Stomach (tissue), 4 donors: ENCODE measurements around the gene DDX43.

ENCODE experiments used
- POLR2A ChIP-seq, 4 donors: fragments of 450-650 bp; IDR thresholded peaks; one replicate each; pipeline ENCODE4 v1.6.1; 2016; ENCODE audit warnings: antibody characterized with exemption in 4 of 4, control low read depth in 2 of 4, mild to moderate bottlenecking in 1 of 4, moderate library complexity in 1 of 4
- TF ChIP-seq, protein P1 (sequence below), 7 experiments: fragments of 450-650 bp in 4 of 7; fragments of 200-600 bp in 3 of 7; sonication (generic) in 3 of 7; IDR thresholded peaks; one replicate each; pipeline ENCODE4 v1.5.1; 2016 to 2019; ENCODE audit warnings: antibody characterized with exemption in 7 of 7, control low read depth in 2 of 7, mild to moderate bottlenecking in 1 of 7

DNA sequence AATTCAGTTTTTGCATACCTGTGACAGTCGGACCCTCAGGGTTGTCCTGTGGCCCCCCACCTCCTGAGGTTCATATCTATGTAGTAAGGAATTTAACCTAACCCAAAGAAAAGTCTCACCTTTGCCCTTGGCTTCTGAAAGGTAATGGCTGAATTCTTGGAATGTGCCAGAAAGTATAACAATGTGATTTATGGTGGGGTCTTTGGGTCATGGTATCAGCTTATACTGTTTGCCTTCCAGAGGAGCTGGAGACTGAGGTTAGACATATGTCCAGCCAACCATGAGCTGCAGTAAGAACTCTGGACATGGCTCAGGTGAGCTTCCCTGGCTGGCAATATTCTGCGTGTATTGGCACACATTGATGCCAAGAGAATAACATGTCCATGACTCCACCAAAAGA, 26.9 kb downstream of the DDX43 start:
- no peak for TF ChIP-seq POLR2A (IDR thresholded peaks at IDR 0.05)
- TF ChIP-seq, protein P1, sequence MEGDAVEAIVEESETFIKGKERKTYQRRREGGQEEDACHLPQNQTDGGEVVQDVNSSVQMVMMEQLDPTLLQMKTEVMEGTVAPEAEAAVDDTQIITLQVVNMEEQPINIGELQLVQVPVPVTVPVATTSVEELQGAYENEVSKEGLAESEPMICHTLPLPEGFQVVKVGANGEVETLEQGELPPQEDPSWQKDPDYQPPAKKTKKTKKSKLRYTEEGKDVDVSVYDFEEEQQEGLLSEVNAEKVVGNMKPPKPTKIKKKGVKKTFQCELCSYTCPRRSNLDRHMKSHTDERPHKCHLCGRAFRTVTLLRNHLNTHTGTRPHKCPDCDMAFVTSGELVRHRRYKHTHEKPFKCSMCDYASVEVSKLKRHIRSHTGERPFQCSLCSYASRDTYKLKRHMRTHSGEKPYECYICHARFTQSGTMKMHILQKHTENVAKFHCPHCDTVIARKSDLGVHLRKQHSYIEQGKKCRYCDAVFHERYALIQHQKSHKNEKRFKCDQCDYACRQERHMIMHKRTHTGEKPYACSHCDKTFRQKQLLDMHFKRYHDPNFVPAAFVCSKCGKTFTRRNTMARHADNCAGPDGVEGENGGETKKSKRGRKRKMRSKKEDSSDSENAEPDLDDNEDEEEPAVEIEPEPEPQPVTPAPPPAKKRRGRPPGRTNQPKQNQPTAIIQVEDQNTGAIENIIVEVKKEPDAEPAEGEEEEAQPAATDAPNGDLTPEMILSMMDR (IDR thresholded peaks at IDR 0.05): no peak
